Effector memory CD4-positive, alpha-beta T cell (primary cell): ENCODE results near the gene MYO5C.

Experiments
- DNase-seq, 3 donors: peaks; one replicate each; pipeline ENCODE4 v3.0.0-alpha.2; 2020
- H3K27ac ChIP-seq: 2 replicates; pipeline ENCODE4 v1.7.0; 2013; ENCODE audit warnings: mild to moderate bottlenecking, low read length, moderate library complexity; ENCODE audit not compliant: insufficient read depth, poor library complexity, severe bottlenecking
- H3K27me3 ChIP-seq: replicated peaks from 2 replicates; pipeline ENCODE4 v1.7.0; 2013; ENCODE audit warnings: mild to moderate bottlenecking, low read length; ENCODE audit not compliant: insufficient read depth, control insufficient read depth, poor library complexity, severe bottlenecking
- H3K36me3 ChIP-seq: 2 replicates; pipeline ENCODE4 v1.7.0; 2013; ENCODE audit warnings: mild to moderate bottlenecking, low read length, moderate library complexity; ENCODE audit not compliant: control insufficient read depth, insufficient read depth
- H3K4me1 ChIP-seq: 2 replicates; pipeline ENCODE4 v1.7.0; 2013; ENCODE audit warnings: low read length, mild to moderate bottlenecking; ENCODE audit not compliant: control insufficient read depth, insufficient read depth, poor library complexity, severe bottlenecking
- H3K4me3 ChIP-seq: 2 replicates; pipeline ENCODE4 v1.7.0; 2013; ENCODE audit warnings: low read length, low read depth, mild to moderate bottlenecking; ENCODE audit not compliant: insufficient read depth, poor library complexity, severe bottlenecking
- H3K9me3 ChIP-seq: 2 replicates; pipeline ENCODE4 v1.7.0; 2013; ENCODE audit warnings: mild to moderate bottlenecking, low read length, moderate library complexity; ENCODE audit not compliant: control insufficient read depth

MYO5C gene

GRCh38 chr15:52236013-52236412, 59.6 kb downstream of the MYO5C start:
- Histone ChIP-seq H3K27ac (no peak overlapping the region), H3K36me3 (no peaks in the 10 kb centered on the region), H3K4me3 (no peak overlapping the region), H3K9me3 (no peaks in the 10 kb centered on the region), H3K27me3 (no peaks in the 10 kb centered on the region), H3K4me1 (peaks cover 15% of the 10 kb centered on the region)
- no peak for DNase-seq

GRCh38 chr15:52234596-52235541, 60.7 kb downstream of the MYO5C start:
- H3K4me1 ChIP-seq, result peaks cover 15% of the 10 kb centered on the region
- H3K4me3 ChIP-seq, result no peak overlapping the region
- H3K36me3 ChIP-seq, result no peaks in the 10 kb centered on the region
- no peak overlapping the region for H3K27ac ChIP-seq
- no peaks in the 10 kb centered on the region for H3K9me3 ChIP-seq
- no peak for DNase-seq
- no peaks in the 10 kb centered on the region for H3K27me3 ChIP-seq

- Histone ChIP-seq H3K36me3 (no peaks in the 10 kb centered on the region), H3K27me3 (no peaks in the 10 kb centered on the region)
These were observed 62.2 kb downstream of the MYO5C start for GRCh38 chr15:52233405-52233804.

DNA sequence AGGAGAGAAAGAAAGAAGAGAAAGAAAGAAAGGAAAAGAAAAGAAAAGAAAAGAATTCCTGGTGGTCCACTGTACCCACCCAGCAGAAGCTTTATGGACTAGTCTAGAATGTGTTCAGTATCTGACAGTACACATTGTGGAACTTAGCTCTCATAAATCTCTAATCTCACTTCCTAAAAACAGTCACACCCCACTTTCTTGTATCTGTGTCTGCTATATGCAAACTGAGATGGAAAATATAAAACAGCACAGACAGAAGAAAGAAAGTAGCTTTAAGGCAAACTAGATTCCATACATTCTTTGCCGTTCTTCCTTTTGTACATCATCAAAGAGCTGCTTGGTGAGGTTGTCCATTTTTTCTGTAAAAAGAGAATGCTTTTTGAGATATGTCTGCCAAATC, 63.3 kb downstream of the MYO5C start:
- H3K4me1 ChIP-seq, result peaks cover 15% of the 10 kb centered on the region
- no peaks in the 10 kb centered on the region for H3K27me3 ChIP-seq
- no peaks in the 10 kb centered on the region for H3K36me3 ChIP-seq
- H3K27ac ChIP-seq, result no peak overlapping the region
- no peak overlapping the region for H3K4me3 ChIP-seq
- DNase-seq, result no peak
- H3K9me3 ChIP-seq, result no peaks in the 10 kb centered on the region

More at GRCh38 chr15:52233405-52233804, 62.2 kb downstream of the MYO5C start:
- Histone ChIP-seq H3K4me3 (no peak overlapping the region), H3K4me1 (peaks cover 15% of the 10 kb centered on the region), H3K27ac (peak overlapping the region; percentile 12), H3K9me3 (no peaks in the 10 kb centered on the region)
- DNase-seq, result no peak

DNA sequence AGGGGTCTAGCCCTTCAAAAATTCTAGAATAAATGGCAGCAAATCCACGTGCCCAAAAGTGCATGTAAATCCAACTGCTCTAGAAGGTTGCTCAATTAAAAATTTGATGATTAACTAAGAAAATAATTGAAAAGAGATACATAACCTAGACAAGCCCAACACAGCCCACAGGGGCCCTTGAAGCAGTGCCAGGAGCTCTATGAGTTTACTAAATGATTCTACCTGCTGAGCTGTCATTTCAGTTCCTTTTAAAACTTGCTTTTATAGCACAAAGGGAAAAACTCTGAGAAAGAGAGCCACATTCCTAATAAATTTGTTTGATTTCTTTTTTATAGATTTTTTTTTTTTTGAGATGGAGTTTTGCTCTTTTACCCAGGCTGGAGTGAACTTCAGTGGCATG, 65.5 kb downstream of the MYO5C start:
- Histone ChIP-seq H3K4me3 (no peak overlapping the region), H3K4me1 (peaks cover 12% of the 10 kb centered on the region), H3K36me3 (no peaks in the 10 kb centered on the region), H3K27ac (no peak overlapping the region), H3K27me3 (no peaks in the 10 kb centered on the region), H3K9me3 (no peaks in the 10 kb centered on the region)
- no peak for DNase-seq

GRCh38 chr15:52228921-52229320, 66.7 kb downstream of the MYO5C start:
- H3K4me3 ChIP-seq, result no peak overlapping the region
- no peak overlapping the region for H3K27ac ChIP-seq
- no peaks in the 10 kb centered on the region for H3K9me3 ChIP-seq
- H3K27me3 ChIP-seq, result no peaks in the 10 kb centered on the region
- no peaks in the 10 kb centered on the region for H3K36me3 ChIP-seq
- DNase-seq, result no peak
- peaks cover 5% of the 10 kb centered on the region for H3K4me1 ChIP-seq

DNA sequence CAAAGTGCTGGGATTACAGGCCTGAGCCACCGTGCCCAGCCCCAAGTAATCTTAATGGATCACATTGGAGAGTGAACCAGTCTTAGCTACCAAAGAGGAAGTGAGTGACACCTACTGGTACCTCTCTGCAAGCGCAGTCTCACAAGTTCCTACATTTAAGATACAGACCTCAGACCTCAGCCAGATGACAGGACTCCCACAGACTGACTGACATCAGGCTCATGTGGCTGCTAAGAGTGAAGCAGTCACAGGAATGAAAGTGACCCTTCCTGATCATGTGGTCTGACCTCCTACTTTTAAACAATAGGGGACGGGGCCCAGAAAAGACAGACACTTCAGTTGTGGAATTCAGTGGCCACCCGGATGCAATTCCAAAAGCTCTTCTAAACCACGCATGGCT, 68.1 kb downstream of the MYO5C start:
- H3K4me1 ChIP-seq, result no peaks in the 10 kb centered on the region
- peak; percentile 23 to 43 (median 32) for DNase-seq
- H3K4me3 ChIP-seq, result no peak overlapping the region
- H3K27me3 ChIP-seq, result no peaks in the 10 kb centered on the region
- H3K27ac ChIP-seq, result no peak overlapping the region
- H3K36me3 ChIP-seq, result no peaks in the 10 kb centered on the region
- H3K9me3 ChIP-seq, result no peaks in the 10 kb centered on the region

DNA sequence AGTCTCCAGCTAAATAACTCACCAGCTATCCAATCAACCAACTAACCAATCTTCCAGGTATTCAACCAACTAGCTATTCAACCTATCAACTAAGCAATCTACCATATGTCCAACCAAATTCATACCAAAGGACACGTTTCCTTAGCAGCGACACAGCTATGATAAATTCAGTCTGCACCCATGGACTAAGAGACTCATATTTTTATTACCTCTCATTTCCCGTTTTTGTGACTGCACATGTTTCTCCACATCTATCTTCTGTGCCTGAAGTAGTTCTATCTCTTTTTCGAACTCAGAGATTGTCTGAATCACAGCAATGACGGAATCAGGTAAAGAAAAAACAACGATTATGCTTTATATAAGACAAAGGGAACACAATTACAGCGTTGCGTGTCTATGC, 70.4 kb downstream of the MYO5C start:
- Histone ChIP-seq H3K36me3 (no peaks in the 10 kb centered on the region), H3K27ac (no peak overlapping the region), H3K4me1 (no peaks in the 10 kb centered on the region), H3K9me3 (no peaks in the 10 kb centered on the region), H3K27me3 (no peaks in the 10 kb centered on the region), H3K4me3 (no peak overlapping the region)
- no peak for DNase-seq

DNA sequence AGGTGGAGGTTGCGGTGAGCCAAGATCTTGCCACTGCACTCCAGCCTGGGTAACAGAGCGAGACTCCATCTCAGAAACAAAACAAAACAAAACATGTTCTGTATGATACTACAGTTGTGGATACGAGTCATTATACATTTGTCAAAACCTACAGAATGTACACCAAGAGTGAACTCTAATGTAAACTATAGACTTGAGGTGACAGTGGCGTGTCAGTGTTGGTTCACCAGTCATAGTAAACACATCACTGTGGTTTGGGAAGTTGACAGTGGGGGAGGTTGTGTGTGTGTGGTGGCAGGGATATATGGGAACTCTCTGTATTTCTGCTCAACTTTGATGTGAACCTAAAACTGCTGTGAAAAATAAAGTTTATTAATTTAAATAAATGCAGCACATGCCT, 71.4 kb downstream of the MYO5C start:
- H3K4me1 ChIP-seq, result no peaks in the 10 kb centered on the region
- H3K27ac ChIP-seq, result no peak overlapping the region
- no peak for DNase-seq
- H3K36me3 ChIP-seq, result no peaks in the 10 kb centered on the region
- no peaks in the 10 kb centered on the region for H3K9me3 ChIP-seq
- H3K4me3 ChIP-seq, result no peak overlapping the region
- no peaks in the 10 kb centered on the region for H3K27me3 ChIP-seq

DNA sequence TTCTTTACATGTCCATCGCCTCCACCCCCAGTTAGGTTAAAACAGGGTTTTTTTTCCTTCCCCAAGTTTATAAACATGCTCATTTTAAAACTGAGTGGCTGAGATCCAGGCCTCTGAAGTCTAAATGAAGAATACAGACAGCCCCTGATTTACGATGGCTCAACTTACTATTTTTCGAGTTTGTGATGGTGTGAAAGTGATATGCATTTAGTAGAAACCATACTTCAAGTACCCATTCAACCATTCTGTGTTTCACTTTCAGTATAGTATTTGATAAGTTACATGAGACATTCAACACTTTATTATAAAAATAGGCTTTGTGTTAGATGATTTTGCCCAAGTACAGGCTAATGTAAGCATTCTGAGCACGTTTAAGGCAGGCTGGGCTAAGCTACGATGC, 73.9 kb downstream of the MYO5C start:
- Histone ChIP-seq H3K27ac (peak overlapping the region; percentile 62), H3K9me3 (no peaks in the 10 kb centered on the region), H3K4me1 (no peaks in the 10 kb centered on the region), H3K27me3 (no peaks in the 10 kb centered on the region), H3K36me3 (no peaks in the 10 kb centered on the region), H3K4me3 (peak overlapping the region; percentile 21)
- DNase-seq, result no peak
